ENCODE measurements around the gene DSTN. TPM values are rescaled to one million over a fixed set of nuclear protein-coding genes. Genes with fewer than 3 reads are reported as not detected.

Gene DSTN
- total RNA-seq, 1 experiment from 2014 or later = 412 TPM

DNA sequence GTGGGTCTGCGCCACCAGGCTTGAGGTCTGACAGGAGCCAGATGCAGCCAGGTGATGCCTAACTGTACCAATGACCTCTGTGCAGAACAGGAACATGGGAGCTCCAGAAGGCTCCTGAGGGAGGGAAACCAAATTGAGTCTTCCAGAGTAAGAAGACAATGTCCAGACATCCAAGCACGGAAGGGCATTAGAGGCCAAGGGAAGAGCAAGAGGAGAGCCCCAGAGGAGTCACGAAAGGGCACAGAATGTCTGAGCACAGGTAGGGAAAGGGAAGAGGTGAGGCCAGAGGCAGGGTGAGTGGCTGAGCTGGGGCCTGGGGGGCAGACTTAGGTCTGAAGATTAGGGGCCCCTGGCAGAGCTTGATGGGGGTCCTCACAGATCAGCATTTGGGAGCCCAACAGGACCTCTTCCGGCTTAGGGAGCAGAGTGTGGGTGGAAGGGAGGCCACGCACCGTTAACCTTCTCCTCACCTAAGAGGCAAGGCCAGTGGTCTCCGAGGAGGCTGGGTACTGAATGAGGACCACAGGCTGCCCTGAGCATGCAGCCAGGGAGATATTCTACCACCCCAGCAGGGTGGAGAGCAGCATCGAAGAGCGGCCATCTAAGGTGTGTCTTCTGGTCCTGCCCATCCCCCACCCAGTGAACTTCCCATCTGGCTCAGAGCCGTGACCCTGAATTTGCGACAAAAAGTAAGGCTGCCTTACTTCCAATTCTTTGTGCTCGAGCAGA is 70.4 kb downstream of the DSTN start:
- in situ Hi-C loops (cut with HindIII; ENCODE audit: low pct_unique_long_range_greater_than_20kb, low sequenced_read_pairs) = no loop called here
- no peaks in the 10 kb centered on the region for H3K9me3 ChIP-seq (ENCODE audit: control insufficient read depth, insufficient read depth, low read depth, low read length)
- no peak overlapping the region for H3K4me3 ChIP-seq (ENCODE audit: low read depth in 2 of 2, low read length in 2 of 2)
- ChIA-PET CTCF (no interaction called here), POLR2A (no interaction called here)
- no peaks in the 10 kb centered on the region for H3K36me3 ChIP-seq (ENCODE audit: control insufficient read depth, insufficient read depth, low read length)
- intact Hi-C loops (cut with micrococcal nuclease; ENCODE audit: unreplicated experiment) = no loop called here
- H3K27ac ChIP-seq (ENCODE audit: low read length) = no peak overlapping the region
- DNase-seq (ENCODE audit: low read depth, low spot score) = no peak
- no peak for ATAC-seq
- TF ChIP-seq SIN3A (IDR thresholded peaks at IDR 0.05; ENCODE audit: borderline replicate concordance, insufficient read depth, low read depth, low read length) (no peak), POLR2AphosphoS5 (IDR thresholded peaks at IDR 0.05; ENCODE audit: low read depth, low read length) (no peak), TCF7L2 (IDR thresholded peaks at IDR 0.05; ENCODE audit: low read depth, low read length) (no peak)
- TF ChIP-seq, protein P1, sequence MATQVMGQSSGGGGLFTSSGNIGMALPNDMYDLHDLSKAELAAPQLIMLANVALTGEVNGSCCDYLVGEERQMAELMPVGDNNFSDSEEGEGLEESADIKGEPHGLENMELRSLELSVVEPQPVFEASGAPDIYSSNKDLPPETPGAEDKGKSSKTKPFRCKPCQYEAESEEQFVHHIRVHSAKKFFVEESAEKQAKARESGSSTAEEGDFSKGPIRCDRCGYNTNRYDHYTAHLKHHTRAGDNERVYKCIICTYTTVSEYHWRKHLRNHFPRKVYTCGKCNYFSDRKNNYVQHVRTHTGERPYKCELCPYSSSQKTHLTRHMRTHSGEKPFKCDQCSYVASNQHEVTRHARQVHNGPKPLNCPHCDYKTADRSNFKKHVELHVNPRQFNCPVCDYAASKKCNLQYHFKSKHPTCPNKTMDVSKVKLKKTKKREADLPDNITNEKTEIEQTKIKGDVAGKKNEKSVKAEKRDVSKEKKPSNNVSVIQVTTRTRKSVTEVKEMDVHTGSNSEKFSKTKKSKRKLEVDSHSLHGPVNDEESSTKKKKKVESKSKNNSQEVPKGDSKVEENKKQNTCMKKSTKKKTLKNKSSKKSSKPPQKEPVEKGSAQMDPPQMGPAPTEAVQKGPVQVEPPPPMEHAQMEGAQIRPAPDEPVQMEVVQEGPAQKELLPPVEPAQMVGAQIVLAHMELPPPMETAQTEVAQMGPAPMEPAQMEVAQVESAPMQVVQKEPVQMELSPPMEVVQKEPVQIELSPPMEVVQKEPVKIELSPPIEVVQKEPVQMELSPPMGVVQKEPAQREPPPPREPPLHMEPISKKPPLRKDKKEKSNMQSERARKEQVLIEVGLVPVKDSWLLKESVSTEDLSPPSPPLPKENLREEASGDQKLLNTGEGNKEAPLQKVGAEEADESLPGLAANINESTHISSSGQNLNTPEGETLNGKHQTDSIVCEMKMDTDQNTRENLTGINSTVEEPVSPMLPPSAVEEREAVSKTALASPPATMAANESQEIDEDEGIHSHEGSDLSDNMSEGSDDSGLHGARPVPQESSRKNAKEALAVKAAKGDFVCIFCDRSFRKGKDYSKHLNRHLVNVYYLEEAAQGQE (IDR thresholded peaks at IDR 0.05; ENCODE audit: insufficient read depth in 1 of 2, low read depth in 2 of 2, low read length in 1 of 2) = no peak
- TF ChIP-seq, protein P2, sequence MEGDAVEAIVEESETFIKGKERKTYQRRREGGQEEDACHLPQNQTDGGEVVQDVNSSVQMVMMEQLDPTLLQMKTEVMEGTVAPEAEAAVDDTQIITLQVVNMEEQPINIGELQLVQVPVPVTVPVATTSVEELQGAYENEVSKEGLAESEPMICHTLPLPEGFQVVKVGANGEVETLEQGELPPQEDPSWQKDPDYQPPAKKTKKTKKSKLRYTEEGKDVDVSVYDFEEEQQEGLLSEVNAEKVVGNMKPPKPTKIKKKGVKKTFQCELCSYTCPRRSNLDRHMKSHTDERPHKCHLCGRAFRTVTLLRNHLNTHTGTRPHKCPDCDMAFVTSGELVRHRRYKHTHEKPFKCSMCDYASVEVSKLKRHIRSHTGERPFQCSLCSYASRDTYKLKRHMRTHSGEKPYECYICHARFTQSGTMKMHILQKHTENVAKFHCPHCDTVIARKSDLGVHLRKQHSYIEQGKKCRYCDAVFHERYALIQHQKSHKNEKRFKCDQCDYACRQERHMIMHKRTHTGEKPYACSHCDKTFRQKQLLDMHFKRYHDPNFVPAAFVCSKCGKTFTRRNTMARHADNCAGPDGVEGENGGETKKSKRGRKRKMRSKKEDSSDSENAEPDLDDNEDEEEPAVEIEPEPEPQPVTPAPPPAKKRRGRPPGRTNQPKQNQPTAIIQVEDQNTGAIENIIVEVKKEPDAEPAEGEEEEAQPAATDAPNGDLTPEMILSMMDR (IDR thresholded peaks at IDR 0.05) = no peak
- no peaks in the 10 kb centered on the region for H3K27me3 ChIP-seq (ENCODE audit: control insufficient read depth, insufficient read depth, low read length)
- no TSS peak for BruUV-seq (replicated peaks)
- peaks cover 12% of the 10 kb centered on the region for H3K4me1 ChIP-seq (ENCODE audit: control insufficient read depth, insufficient read depth, low read length)

DNA sequence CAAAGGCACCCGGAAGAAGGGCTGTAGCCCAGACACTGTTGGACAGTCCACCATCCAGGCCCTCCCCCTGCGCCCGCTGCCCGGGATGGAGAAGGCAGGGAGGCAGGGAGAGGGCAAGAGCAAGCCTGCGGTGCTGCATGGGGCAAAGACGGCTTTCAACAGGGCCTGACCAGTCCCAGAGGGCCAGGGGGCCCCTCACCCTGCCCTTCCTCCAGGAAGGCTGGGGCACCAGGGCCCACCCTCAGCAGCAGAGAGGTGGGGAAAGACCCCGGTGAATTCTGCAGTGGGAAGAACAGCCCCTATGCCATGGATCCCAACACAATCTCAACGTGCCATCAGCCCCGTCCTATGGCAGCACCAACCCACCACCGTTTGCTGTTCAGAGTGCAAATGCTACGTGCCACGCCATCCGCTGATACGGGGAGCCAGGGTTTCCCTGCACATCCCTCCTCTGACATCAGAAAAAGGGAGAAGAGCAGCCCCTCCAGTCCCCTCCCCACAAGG is 71.1 kb downstream of the DSTN start:
- Histone ChIP-seq H3K4me1 (ENCODE audit: control insufficient read depth, insufficient read depth, low read length) (peaks cover 18% of the 10 kb centered on the region), H3K9me3 (ENCODE audit: control insufficient read depth, insufficient read depth, low read depth, low read length) (no peaks in the 10 kb centered on the region), H3K4me3 (ENCODE audit: low read depth in 2 of 2, low read length in 2 of 2) (no peak overlapping the region), H3K27ac (ENCODE audit: low read length) (no peak overlapping the region), H3K36me3 (ENCODE audit: control insufficient read depth, insufficient read depth, low read length) (no peaks in the 10 kb centered on the region), H3K27me3 (ENCODE audit: control insufficient read depth, insufficient read depth, low read length) (no peaks in the 10 kb centered on the region)
- ATAC-seq (no peak), DNase-seq (ENCODE audit: low read depth, low spot score) (no peak)
- ChIA-PET POLR2A (no interaction called here), CTCF (no interaction called here)
- BruUV-seq (replicated peaks) = no TSS peak
- TF ChIP-seq TCF7L2 (IDR thresholded peaks at IDR 0.05; ENCODE audit: low read depth, low read length) (no peak), SIN3A (IDR thresholded peaks at IDR 0.05; ENCODE audit: borderline replicate concordance, insufficient read depth, low read depth, low read length) (no peak), POLR2AphosphoS5 (IDR thresholded peaks at IDR 0.05; ENCODE audit: low read depth, low read length) (no peak)
- TF ChIP-seq, protein P2 (IDR thresholded peaks at IDR 0.05) = no peak
- TF ChIP-seq, protein P1 (IDR thresholded peaks at IDR 0.05; ENCODE audit: insufficient read depth in 1 of 2, low read depth in 2 of 2, low read length in 1 of 2) = no peak
- intact Hi-C loops (cut with micrococcal nuclease; ENCODE audit: unreplicated experiment) = no loop called here
- in situ Hi-C loops (cut with HindIII; ENCODE audit: low pct_unique_long_range_greater_than_20kb, low sequenced_read_pairs) = no loop called here

Measured in Panc1 (cell line).